HG03045 (cell line): Measurements from ENCODE around the gene TM9SF1.

Experiments
- ATAC-seq: cut with Tn5 transposase; IDR thresholded peaks from one replicate; pipeline ENCODE4 v1.9.1; 2021; ENCODE audit warnings: mild to moderate bottlenecking, moderate library complexity; ENCODE audit not compliant: unreplicated experiment

Gene TM9SF1

GRCh38 chr14:24179961-24180796 lies 15.1 kb downstream of the TM9SF1 start:
- ATAC-seq = no peak

- no peak for ATAC-seq
These were observed 15.8 kb downstream of the TM9SF1 start for GRCh38 chr14:24179294-24179960.

- no peak for ATAC-seq
These were observed 16.7 kb downstream of the TM9SF1 start for GRCh38 chr14:24178399-24179178.

- no peak for ATAC-seq
These were observed 17.4 kb downstream of the TM9SF1 start for GRCh38 chr14:24177891-24178290.

GRCh38 chr14:24177041-24177825 lies 18.0 kb downstream of the TM9SF1 start:
- no peak for ATAC-seq

- ATAC-seq = no peak
These were observed 18.6 kb downstream of the TM9SF1 start for GRCh38 chr14:24176599-24176998.

GRCh38 chr14:24172871-24173281 lies 22.4 kb downstream of the TM9SF1 start:
- ATAC-seq = no peak

- no peak for ATAC-seq
These were observed 22.9 kb downstream of the TM9SF1 start for GRCh38 chr14:24172261-24172860.

GRCh38 chr14:24171422-24172260 lies 23.6 kb downstream of the TM9SF1 start, which contains the start of gene REC8:
TSS of gene REC8 (plus strand) at chr14:24172080. CDS start at chr14:24172553, 473 bp downstream.
- ATAC-seq = peak; percentile 59

- no peak for ATAC-seq
These were observed 27.6 kb downstream of the TM9SF1 start for GRCh38 chr14:24167469-24168114.

GRCh38 chr14:24165785-24166184 lies 29.5 kb downstream of the TM9SF1 start:
- no peak for ATAC-seq

GRCh38 chr14:24164518-24164991 lies 30.7 kb downstream of the TM9SF1 start:
- ATAC-seq = no peak

- ATAC-seq = no peak
These were observed 33.1 kb downstream of the TM9SF1 start for GRCh38 chr14:24162093-24162492.

- peak; percentile 71 for ATAC-seq
These were observed 34.1 kb downstream of the TM9SF1 start, which contains the start of gene IRF9 for GRCh38 chr14:24160850-24161804. TSS of gene IRF9 (plus strand) at chr14:24161265. CDS start at chr14:24162145, 880 bp downstream.

GRCh38 chr14:24160499-24160849 lies 34.8 kb downstream of the TM9SF1 start:
- ATAC-seq = no peak

- no peak for ATAC-seq
These were observed 35.3 kb downstream of the TM9SF1 start for GRCh38 chr14:24159777-24160498.

GRCh38 chr14:24157331-24157730 lies 37.9 kb downstream of the TM9SF1 start:
- ATAC-seq = no peak
